Activated CD4-positive, alpha-beta T cell treated with anti-CD3 and anti-CD28 coated beads, Interleukin-2, Interleukin-6, amounts not matched to agents 100 ng/mL and 50 ng/mL, durations not matched to agents 16 hours and 8 hours (primary cell): ENCODE data around the gene SPTB.
A peak's percentile ranks its signal among the peaks of the same experiment; 100 is the strongest.

ENCODE experiments used
- DNase-seq: peaks from one replicate; pipeline ENCODE4 v3.0.0-alpha.2; 2020

The SPTB gene

GRCh38 chr14:64763085-64763782 is 116.5 kb downstream of the SPTB start:
- DNase-seq = no peak

GRCh38 chr14:64762044-64763034 is 117.4 kb downstream of the SPTB start:
- no peak for DNase-seq

DNA sequence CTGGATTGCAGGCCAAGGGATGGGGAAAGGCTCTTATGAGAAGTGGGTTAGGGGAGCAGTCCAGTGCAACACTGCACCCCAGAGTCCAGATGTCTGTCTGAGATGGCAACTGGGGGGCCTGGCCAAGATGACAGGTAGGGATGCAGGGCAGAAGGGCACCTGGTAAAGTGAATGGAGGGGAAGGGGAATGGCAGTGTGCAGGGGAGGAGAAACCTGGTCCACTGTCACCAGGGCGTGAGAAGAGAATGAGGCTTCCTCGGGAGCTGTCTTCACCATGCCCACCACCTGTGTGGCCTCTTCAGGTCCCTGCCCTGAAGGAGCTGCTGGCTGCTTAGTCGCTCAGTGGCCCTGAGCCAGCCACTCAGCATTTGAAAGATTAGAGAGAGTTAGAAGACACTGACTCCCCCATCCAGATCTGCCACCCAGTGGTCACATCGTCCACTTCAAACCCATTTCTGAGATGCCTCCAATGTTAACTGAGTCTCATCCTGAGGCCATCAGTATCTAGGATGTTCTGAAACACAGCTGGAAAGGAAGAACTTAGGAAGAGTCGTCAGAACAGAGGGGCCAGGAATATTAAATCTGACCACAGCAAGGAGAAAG is 118.2 kb downstream of the SPTB start:
- DNase-seq = no peak

DNA sequence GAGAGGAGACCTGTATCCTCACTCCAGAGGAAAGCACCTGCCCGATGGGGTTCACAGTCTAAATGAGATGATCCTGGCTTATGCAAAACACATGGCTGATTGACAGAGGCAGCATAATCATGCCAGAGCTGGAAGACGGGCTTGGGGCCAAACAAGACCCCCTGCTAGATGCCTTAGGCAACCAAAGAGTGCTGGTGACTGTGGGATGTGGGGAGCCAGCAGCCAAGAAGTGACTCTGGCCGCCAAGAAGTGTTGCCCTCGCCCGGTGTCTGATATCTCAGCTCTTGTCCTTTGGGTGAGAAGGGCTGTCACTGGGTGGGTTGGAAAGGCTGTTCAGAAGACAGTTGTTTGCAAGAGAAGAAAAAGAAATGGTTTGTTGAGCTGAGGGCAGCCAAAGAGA is 118.8 kb downstream of the SPTB start:
- no peak for DNase-seq

GRCh38 chr14:64760146-64760755 is 119.5 kb downstream of the SPTB start:
- peak; percentile 66 for DNase-seq

DNA sequence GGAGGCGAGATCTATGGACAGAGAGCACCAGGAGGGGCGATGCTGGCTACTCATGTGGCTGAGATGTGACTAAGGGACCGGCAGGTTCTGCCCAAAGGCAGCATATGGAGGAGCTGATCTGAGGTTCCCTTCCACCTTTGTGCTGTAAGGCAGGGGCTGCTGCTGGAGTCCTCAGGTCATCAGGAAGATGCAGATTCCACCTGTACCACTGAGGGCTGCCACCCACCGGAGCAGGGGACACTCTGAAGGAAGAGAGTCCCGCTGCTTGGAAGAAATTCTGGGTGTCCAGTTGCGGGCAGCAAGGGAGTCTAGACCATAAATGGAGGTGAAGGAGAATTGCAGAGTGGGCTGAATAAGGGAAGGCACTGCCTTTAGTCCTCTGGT is 120.2 kb downstream of the SPTB start:
- DNase-seq = no peak

DNA sequence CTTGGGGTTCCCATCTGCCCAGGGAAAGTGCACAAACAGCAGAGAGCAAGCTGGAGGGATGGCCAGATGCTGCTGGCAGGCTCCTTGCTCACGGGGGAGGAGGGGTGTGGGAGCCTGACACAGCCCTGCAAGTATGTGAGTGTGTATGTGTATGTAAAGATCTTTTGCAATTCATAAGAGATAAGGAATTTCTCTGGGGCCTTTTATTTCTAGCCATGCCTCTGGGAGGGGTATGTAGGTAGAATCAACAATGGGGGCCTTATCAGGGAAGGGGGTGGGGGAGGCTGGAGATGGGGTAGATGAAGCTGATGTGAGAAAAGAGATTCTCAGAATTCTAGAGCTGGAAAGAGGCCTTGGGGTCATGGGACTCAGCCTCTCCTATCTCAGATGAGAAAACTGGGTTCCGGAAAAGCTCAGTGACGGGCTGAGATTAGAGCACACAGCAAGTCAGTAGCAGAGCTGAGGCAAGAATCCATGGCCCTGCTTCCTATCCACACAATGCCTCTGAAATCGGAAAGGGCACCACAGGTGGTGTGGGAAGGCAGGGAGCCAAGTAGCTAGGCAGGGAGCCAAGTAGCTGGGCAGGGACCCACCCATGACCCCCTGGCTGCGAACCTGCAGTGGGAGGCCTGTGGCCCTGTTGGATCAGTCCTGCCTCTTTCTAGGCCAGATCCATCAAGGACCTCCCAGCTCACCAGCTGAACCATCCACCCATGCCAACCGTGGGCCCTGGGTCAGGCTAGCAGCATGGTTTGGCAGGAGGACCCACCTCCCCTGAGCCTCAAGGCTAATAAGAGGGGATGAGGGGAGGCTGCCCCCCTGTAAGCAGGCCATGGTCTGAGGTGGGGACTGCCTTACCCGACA is 120.8 kb downstream of the SPTB start:
- DNase-seq = no peak

GRCh38 chr14:64758025-64758521 is 121.6 kb downstream of the SPTB start:
- DNase-seq = no peak

DNA sequence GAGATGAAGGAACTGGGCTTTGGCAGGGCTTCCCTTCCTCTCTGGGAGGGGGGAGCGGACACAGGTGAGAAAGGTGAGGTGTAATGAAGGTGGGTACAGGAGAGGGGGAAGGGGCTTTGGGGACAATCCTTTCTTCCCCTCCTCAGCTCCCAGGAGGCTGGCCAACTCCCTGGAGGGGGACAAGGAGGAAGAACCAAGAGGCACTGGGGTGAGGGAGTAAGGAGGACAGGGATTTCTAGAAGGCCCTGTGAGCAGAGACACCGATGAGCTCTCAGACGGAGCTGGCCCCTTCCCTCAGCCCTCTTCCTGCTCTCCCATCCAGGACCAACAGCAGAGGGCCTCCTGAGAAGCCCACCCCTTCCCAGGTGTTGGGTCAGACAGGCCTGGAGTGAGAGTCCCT is 122.1 kb downstream of the SPTB start:
- no peak for DNase-seq

- no peak for DNase-seq
Measured at GRCh38 chr14:64756712-64757111, 123.0 kb downstream of the SPTB start.

DNA sequence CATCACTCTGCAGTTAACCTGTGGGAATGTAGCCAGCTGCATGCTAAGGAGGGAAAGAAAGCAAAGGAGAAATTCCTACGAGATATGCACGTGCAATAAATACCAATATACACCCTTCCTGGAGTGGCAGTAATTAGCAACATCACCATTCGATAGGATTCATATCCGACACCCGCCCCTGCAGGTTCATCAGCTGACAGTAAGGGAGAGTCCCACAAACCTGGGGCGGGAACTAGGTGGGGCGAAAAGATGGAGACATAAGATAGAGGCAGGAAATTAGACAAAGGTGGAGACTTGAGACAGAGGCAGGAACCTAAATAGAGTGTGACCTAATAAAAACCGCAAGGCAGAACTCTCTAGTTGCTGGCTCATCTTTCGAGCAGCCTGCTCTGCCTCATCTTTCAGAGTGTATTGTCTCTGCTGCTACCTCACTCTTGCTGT is 123.9 kb downstream of the SPTB start:
- DNase-seq = peak; percentile 73

DNA sequence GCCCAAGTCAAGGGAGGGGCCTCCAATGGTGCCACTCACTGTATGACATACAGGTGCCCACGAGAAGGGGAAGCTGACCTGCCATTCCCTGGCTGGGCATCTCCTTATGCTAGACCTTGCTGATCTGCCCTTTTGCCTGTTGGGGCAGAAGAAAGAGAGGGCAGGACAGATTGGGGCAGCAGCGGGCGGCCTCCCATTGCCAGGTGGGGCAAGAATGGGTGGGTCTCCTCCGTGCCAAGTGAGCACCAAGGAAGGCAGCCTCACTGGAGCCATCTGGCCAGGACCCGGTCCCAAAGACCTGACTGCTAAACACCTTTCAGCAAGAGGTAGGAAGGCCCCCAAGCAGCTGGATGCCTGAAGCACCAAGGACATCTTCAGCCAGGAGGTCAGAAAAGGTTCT is 125.0 kb downstream of the SPTB start:
- DNase-seq = no peak

DNA sequence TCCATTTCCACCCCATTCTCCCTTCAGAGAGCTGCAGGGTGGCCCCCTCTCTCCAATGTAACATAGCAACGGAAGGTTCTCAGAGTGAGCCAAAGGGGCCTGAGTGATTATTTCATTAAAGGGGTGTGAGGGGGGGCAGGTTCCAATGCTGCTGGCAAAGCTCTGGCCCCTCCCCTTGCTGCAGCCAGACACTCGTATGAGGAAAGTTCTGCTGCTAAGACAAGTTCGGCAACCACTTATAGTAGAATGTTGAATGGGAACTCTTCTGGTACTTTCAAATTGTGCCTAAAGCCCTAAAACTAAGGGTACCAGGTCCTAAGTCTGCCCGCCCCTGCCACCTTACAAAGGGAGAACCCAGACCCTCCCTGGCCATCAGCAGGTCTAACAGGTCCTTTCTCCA is 125.7 kb downstream of the SPTB start:
- DNase-seq = no peak

- DNase-seq = no peak
Measured at GRCh38 chr14:64753374-64753773, 126.3 kb downstream of the SPTB start.

GRCh38 chr14:64752909-64753308 is 126.8 kb downstream of the SPTB start:
- DNase-seq = no peak

GRCh38 chr14:64748995-64749714 is 130.6 kb downstream of the SPTB start:
- DNase-seq = no peak

DNA sequence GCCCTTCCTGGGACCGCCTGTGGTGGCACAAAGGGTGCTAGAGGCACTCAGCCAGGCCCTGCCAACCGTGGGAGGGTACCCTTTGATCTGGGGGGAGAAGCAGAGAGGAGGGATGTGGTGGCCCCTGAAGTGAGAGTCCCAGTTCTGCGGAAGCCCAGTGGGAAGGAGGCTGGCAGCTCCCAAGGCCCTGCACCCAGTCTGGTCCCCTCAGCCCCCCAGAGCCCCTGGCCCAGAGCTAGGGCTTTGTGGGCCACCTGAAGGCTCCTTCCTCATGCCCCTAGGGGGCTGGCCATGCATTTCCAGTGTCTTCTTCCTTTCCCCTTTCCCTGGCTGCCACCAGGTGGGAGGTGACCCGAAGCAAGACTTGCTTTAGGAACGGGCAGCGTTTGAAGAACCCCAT is 131.2 kb downstream of the SPTB start:
- DNase-seq = no peak

- no peak for DNase-seq
Measured at GRCh38 chr14:64747327-64747726, 132.4 kb downstream of the SPTB start.

- no peak for DNase-seq
Measured at GRCh38 chr14:64746298-64747250, 133.1 kb downstream of the SPTB start.

DNA sequence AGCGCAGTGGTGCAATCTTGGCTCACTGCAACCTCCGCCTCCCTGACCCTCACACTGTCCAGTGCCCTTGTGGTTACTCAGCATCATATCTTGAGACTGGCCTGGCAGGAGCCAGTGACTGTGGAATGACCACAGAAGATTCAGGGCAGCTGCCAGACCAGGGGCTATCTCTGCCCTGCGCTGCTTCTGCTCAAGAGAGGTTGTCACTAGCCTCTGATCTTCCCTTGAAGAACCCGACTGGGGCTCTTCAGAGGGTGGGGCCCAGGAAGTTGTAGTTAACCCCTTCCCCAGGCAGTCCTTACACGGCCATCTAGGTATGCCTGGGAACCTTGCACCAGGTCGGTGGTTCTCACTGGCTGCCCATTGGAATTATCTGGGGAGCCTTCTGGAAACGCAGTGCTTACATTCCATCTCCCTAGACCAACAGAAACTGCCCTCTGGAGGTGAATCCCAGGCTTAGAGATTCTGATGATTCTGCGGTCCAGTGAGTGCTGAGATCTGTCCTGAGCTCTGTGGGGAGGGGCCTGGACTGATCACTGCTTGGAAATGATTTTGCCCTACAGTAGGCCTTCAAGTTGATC is 134.1 kb downstream of the SPTB start:
- DNase-seq = no peak
